ENCODE measurements around the gene HHIPL2.

Gene HHIPL2

DNA sequence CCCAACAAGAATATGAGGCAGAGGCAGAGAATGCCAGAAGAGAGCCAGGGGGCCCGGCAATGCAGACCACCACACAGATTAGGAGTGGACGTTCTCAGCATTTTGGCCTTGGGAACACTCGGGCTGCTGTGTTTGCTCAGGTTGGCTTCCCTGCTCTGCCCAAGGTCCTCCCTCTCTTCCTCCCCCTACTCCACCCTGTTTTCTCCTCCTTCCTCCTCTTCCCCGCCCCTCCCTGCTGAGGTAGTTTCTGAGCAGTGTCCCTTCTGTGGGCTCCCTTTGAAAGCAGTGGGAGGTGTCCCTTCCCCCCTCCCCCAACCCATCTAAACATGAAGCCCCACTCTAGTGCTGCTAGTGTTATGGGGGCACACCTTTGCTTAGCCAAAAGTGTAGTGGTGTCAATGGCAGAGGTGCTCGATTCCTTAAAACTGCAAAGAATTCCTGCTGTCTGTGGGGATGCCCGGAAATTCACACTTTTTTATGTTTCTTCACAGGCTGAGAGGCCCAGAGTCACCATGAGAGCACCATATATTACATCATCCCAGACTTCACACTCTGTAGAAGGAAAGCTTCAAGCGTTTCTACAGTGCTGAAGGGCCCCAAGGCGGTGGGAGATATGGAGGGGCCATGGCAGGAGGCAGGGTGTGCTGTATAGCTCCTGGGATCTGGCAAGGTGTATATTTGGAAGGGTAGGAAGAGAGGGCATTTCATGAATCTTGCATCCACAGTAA, at the start of gene HHIPL2:
TSS of gene HHIPL2 (minus strand) at position 161 of the 728 bp plus-strand sequence. CDS start at position 101, 60 bp downstream.
- DNase-seq = no peak

DNA sequence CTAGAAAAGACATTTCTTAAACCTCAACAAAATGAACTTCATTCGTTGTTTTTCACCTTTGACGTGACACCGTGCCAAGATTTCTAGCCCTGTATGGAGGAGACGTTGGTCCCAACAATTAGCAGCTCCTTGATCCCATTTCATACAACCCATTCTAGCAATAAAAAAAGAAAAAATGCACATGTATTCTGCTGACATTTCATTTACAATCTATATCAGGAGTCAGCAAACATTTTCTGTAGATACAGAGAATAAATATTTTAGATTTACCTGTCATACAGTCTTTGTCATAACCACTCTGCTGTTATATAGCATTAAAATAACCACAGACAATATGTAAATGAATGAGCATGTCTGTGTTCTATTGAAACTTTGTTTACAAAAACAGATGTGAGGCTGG, 48.8 kb upstream of the HHIPL2 start:
- DNase-seq = no peak

DNA sequence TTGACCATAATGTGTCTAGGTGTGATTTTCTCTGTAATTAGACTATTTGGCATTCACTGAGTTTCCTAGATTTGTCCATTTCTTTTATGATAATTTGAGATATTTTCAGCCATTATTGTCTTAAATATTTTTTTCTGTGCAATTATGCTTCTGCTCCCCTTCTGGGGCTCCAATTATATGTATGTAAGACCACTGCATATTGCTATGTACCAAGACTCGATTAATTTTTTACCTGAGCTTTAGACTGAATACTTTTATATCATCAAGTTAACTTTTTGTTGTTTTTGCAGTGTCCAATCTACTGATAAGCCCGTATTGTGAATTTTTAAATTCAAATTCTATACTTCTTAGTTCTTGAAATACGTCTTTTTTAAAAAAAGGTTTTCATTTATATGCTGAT, 46.9 kb upstream of the HHIPL2 start:
- DNase-seq = no peak

DNA sequence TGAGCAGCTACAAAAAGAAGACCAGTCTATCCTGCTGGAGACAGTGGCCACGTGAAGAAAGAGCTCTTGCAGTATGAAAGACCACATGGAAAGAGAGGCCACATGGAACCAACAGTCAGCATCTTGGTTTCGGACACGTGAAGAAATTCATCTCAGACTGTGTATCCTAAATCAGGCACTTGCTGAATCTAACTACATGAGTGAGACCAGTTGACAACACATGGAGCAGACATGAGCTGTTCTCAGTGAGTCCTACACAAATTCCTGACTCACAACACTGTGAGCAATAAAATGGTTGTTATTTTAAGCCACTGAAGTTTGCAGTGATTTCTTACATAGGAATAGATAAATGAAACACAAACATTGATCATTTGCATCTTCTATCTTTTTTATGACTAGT, 44.3 kb upstream of the HHIPL2 start:
- no peak for DNase-seq

DNA sequence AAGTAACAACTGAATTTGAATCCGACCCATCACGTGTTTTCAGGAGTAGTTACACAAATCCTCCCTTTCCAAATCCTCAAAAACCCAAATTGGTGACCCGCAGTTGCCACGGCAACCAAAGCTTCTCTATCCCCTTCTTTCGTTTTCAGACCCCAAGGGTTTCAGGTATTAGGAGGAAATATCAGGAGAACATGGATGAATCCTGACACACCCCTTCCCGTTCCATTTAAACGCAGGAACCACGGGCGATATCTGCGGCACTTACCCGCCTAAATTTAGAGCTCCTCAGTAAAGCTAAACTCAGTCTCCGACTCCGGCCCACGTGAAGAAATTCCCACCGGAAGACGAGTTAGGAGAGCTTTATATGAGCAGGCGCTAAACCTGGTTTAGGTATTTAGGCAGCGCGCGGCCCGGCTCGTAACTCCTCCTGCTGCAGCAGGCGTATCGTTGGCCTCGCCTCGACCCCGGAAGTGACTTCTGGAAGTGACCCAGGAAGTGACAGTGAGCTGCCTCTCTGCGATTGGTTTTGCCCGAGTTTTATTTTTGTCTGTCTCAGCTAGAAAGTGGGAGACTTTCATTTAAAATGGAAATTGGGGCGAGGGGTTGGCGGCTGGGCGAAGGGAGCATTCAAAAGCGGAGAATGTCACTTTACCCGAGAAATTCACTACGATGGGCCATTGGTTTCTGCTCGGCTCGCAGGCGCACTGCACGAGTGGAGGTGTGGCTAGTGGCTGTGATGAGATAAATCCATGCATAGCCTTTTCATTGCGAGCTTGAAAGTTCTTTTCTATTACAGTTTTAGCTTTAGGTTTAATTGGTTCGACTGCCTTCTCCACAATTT, 41.8 kb upstream of the HHIPL2 start, which contains the start of gene TAF1A:
TSS of gene TAF1A (minus strand) at position 472 of the 841 bp plus-strand sequence.
- peak; percentile 32 for DNase-seq

DNA sequence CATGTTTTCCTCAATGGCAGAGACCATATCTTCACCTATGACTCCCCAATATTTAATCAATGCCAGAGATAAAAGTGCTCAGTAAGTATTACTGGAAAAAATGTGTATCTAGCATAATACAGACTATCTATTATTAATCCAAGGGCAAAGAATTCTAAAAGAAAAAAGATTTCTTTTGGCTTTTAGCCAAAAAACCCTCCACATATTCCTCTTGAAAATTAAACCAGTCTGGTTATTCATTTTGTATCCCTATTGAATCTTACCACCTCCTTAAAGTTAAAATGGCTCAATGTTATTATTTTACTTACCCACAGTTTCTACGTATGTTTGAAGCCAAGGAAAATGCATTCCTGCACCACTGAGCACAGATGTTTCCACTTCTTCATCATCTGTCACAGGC, 40.2 kb upstream of the HHIPL2 start:
- no peak for DNase-seq

DNA sequence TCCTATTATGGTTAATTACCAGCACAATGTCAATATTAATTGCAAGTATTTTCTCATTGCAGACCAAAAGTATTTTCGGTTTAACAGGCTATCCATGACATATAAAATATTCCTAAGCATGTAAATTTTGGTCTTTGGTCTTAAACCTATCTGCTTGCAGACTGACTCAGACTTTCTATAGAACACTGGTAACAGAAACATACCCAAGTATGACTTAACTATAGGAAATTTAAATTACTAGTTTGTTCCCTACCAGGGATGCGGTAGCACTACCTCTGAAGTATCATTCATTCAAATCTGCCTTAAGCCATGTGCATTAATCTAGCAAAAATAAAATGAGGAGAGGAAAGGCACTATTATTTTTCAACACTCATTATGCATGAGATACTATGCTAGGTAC, 38.9 kb upstream of the HHIPL2 start:
- no peak for DNase-seq

DNA sequence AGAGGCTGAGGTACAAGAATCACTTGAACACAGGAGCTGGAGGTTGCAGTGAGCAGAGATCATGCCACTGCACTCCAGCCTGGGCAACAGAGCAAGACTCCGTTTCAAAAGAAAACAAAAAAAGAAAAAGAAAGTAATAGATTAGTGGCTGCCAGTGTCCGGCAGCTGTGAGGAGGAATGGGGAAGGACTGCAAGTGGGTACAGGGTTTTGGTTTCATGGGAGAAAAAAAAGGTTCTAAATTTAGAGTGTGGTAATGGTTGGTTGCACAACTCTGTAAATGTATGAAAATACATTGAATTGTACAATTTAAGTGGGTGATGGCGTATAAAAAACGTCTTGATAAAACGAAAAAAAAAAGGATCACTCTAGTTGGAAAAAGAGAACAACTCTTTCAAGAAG, 35.2 kb upstream of the HHIPL2 start:
- DNase-seq = no peak

DNA sequence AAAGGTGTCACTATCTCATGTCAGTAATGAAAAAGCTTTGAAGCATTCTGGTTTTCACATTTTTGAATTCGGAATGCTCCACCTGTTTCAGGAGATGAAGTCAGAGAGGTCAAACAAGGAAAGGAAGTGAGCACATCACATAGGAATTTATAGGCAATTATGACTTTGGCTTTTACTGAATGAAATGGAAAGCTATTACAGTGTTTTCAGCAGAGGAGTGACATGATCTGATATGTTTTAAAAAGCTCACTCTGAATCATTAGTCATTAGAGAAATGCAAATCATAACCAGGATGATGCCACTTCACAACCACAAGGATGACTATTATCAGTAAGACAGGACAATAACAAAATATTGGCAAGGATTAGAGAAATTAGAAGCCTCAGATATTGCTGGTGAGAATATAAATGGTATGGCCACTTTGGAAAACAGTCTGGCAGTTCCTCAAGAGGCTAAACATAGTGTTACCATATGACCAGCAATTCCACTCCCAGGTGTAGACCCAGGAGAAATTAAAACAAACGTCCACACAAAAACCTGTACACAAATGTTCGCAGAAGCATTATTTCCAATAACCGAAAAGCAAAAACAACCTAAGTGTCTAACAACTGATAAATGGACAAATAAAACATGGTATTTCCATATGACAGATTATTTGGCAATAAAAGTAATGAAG, 34.3 kb upstream of the HHIPL2 start:
- DNase-seq = no peak

DNA sequence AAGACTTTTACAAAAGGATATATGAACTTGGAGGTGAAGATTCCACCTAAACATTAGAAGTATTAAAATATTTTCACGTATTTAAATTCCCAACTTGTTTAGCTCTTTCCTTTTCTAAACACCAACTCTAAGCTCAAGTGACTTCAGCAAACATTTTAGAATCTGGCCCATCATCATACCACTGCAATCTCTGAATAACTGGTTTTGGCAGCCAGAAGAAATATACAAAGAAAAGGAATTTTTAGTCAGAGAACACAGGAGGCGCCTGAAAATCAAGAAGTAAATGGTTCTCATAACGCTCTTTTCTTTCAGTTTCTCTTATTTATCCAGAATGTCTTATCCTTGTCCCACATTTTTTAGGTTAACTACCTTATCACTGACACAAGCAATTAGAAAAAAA, 31.4 kb upstream of the HHIPL2 start:
- no peak for DNase-seq

DNA sequence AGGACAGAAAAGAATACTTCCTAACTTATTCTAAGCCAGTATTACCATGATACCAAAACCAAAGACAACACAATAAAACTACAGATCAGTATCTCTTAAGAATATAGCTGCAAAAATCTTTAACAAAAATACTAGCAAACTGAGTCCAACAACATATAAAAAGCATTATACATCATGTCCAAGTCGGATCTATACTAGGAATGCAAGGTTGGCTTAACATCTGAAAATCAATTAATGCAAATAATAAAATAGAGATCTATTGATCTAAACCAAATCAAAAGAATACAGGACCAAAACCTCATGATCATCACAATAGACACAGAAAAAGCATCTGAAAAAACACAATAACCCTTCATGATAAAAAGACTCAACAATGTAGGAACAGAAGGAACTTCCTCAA, 22.9 kb upstream of the HHIPL2 start:
- DNase-seq = no peak

DNA sequence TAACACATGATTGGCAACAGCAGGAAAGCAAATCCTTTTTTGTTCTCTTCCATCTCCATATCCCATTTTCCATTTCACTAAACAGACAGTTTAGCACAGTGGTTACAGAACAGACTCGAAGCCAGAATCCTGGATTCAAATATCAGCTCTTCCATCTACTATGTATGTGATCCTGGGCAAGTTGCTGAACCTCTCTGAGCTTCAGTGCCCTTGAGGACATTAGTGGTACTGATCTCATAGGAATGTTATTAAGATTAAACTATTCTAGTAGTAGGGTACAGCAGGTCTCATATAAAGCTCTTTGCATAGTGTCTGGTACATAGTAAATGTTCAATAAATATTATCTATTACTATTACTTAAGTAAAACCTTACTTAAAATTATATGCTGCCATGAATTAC, 13.8 kb upstream of the HHIPL2 start:
- DNase-seq = no peak

DNA sequence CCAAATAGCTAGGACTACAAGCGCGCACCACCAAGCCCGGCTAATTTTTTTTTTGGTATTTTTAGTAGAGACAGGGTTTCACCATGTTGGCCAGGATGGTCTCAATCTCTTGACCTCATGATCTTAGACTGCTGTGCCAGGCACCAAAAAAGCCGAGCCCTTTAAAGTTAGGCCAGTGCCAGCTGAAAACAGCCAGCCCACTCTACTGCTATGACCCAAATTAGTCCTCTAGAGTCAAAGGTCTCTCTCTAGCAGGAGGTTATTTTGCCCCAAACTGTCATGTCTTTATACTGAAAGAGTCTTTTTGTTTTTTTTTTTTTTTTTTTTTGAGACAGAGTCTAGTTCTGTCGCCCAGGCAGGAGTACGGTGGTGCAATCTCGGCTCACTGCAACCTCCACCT, 9.7 kb upstream of the HHIPL2 start:
- no peak for DNase-seq

DNA sequence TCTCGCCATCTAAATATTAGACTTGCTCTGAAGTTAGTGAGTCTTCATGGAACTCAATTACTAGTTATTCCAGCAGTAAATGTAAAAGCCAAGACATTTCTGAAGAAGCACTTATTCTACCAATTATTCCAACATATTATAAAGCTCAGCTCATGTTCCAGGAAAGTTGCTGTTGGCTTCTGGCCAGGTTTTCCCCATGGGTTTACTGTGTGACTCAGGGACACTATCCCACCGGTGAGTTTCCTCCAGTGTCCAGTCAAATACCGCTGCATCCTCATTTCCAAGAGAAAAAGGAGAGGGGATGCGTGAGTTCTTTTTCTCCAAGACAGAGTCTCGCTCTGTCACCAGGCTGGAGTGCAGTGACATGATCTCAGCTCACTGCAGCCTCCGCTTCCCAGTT, 9.2 kb upstream of the HHIPL2 start:
- no peak for DNase-seq

DNA sequence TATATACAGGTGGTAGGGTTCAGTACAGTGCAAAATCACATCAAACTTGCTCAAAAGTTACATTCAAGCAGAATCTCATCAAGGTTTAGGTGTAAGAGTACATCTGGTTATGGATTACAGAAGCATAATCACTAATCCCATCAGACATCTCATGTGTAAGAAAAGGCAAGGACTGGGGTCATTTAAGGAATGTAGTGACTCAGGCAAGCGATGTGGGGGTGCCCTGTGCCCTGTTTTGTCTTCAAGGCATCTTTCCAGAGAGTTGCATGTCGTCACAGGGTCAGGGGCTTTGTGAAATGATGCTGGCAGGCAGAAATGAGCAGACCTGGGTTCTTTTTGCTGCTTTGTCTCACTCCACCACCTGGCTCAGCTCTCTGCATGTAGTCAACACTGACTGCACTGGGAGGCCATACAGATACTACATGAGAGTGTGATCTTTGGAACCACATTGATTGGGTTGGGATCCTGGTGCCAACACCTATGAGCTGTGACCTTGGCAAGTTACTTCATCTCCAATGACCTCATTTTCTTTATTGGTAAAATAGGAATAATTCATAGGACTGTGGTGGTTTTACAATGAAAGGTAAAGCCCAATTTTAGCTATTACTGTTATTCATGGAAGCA, 8.2 kb upstream of the HHIPL2 start:
- DNase-seq = no peak

DNA sequence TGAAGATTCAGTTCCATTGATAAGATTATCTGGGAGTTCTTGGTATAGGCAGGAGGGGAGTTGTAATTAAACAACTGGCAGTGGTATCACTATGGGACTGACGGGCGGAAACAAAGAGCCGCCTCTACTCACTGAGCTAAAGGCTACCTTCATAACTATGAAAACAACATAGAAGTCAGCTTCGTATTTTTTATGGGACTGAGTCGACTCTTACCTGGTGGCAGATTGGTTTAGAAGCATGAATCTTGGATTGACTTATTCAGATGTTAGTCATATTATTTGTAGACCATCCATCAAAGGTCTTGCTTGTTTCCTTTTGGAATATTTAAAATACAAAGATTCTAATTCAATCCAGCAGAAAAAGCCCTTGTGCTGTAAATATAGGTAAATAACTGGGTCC, 6.3 kb upstream of the HHIPL2 start:
- no peak for DNase-seq

DNA sequence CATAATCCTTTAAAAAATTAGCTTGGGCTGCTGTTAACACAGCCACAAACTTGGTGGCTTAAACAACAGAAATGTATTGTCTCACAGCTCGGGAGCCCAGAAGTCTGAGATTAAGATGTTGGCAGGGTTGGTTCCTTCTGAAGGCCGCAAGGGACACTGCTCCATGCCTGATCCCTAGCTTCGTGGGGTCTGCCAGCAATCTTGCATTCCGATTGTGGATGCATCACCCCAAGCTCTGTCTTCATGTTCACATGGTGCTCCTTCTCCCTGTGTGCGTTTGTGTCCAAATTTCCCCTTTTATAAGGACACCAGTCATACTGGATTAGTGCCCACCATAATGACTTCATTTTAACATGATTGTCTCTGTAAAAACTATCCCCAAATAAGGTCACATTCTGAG, 5.0 kb upstream of the HHIPL2 start:
- DNase-seq = no peak

DNA sequence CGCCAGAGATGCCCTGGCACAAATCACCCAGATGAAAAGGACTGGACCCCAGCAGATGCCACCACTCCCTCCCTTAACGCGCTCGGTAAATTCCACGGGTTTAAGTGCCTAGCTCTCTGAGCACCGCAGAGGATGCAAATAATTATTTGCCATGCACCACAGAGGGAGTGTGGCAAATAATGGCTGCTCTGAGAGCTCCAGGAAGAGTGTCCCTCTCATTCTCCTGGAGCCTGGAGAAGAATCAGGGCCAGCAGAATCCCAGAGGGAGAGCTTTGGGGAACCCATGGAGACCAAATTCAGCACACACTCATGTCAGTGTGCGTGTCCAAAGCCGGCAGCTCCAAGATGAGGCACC, 667 bp downstream of the HHIPL2 start:
- no peak for DNase-seq

DNA sequence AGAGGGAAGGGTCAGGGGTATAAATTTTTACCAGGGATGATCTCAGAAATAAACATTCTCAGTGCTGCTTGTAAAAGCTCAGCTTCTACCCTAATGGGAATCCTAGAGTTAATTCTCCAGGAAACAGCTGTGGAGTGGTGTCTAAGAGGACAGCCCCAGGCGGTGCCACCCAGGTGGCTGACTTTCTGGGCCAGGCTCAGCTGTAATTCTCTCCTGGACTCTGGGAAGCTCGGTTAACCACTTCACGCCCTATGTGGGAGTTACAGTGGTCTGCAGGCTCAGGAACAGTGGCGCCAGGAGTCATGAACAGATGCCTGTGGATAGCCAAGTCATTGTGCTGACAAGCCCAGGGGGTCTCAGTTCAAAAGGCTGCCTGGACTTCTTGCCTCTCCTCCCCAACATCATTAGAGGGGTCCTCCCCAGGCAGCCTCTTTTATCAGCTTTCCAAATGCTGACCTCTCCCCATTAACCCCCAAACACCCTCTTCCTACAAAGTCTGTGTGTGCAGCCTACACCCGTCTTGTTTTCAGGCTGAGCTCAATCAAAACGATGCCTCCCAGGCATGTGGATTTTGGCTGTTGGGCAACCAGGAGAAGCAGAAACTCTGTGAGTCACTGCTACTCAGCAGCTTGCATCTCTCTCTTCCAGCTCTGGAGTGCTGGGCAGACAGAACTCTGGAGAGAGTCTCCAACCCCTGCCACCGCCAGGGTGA, 1.2 kb downstream of the HHIPL2 start:
- no peak for DNase-seq

DNA sequence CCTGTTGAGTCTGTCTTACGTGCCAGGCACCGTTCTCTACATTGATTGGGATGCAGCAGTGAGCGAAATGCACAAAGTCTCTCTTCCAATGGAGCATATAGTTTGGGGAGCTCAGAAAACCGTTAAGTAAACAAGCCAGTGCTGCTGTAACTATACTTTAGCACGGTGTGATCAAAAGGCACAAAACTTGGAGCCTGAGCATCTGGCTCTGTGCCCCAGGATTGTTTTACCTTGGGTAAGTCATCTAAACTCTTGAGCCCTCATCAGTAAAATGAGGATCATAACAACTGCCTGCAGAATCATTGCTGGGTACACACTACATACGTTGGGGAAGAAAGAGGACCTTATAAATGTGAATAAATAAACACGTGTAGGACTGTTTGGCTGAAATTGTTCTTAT, 1.8 kb downstream of the HHIPL2 start:
- DNase-seq = no peak

DNA sequence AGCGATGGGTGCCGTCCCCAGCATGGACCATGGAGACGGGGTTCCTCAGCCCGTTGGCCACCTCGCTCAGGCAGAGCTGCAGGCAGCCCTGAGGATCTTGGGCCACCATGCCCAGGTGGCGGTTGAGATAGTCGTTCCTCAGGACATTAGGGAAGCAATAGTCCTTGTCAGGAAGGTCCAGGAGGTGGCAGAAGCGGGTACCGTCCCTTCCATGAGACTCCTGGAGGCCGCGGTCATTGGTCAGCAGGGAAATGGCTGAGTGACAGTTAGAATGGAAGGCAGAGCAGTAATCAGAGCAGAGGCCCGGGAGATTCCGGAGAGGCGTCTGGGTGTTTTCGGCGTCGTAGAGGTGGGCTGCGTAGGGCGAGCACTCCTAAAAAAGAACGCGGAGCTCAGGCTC, 4.1 kb downstream of the HHIPL2 start:
- peak; percentile 34 for DNase-seq

DNA sequence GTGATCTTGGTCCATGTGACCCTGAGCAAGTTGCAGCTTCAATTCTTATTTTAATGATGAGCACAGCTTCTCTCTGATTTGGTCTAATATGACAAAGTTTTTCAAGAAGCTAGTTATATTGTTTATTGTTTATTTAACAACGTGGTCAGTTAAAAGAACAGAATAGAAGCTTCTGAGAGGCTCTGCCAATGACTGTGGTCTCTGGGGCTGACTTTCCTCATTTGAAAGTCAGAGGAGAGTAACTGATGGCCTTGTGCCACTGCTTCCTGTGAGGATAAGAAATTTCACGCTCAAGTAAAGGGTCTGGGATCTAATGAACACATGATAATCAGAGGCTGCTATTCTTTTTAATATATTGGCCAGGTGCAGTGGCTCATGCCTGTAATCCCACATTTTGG, 7.3 kb downstream of the HHIPL2 start:
- no peak for DNase-seq
